Measurements from ENCODE around the gene CPLANE2.
A peak's percentile ranks its signal among the peaks of the same experiment; 100 is the strongest.
"Not testable (repeated sequence)": the region's sequence is repeated elsewhere in the genome, so short reads cannot be mapped to it uniquely, and the experiment has no call there.

Gene CPLANE2

GRCh38 chr1:16248603-16249516, 11.9 kb upstream of the CPLANE2 start:
- peak; percentile 84 for DNase-seq

DNA sequence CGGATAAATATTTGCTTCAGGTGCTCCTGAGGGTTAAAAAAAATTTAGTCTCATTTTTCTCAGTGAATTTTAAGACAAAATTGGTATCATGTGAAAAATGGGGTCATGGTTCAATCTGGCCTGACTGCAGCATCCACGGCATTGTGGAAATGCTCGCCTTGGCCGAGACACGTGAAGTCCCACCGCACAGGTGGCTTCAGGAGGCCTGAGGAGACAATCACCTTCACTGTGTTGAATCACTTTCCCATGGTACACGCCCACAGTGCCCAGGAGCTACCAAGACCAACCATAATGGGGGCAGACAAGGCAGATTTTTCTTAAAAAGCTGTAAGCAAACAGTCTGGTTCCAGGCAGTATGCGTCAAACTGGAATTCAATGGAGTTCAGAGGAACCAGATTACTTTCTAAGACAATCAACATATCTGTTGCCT, 11.0 kb upstream of the CPLANE2 start:
- no peak for DNase-seq

DNA sequence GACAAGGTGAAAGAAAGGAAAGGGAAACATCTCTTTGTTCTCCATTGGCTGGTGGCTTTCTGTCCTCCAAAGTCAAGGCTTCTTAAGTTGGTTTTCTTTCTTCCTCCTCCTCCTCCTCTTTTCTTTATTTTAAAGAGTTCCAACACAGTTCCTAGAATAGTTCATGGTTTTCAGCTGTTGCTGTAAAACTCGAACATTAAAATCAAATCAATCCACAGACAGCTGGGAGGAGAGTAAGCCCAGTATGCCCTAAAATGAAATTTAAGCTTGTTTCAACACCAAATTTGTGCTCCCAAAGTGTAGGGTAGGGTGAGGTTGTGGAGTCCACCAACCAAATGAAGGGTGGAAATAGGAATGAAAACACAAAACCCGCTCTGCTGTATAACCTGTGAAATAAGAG, 10.5 kb upstream of the CPLANE2 start:
- DNase-seq: no peak

- DNase-seq: no peak
Observed at GRCh38 chr1:16246961-16247360, 10.0 kb upstream of the CPLANE2 start.

DNA sequence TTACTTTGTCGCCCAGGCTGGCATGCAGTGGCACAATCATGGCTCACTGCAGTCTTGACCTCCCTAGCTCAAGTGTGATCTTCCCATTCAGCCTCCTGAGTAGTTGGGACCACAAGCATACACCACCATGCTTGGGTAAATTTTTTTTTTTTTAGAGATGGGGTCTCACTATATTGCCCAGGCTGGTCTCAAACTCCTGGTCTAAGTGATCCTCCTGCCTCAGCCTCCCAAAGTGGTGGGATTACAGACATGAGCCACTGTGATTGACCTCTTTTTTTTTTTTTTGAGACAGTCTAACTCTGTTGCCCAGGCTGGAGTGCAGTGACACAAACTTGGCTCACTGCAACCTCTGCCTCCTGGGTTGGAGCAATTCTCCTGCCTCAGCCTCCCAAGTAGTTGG, 9.3 kb upstream of the CPLANE2 start:
- not testable (repeated sequence) for DNase-seq

DNA sequence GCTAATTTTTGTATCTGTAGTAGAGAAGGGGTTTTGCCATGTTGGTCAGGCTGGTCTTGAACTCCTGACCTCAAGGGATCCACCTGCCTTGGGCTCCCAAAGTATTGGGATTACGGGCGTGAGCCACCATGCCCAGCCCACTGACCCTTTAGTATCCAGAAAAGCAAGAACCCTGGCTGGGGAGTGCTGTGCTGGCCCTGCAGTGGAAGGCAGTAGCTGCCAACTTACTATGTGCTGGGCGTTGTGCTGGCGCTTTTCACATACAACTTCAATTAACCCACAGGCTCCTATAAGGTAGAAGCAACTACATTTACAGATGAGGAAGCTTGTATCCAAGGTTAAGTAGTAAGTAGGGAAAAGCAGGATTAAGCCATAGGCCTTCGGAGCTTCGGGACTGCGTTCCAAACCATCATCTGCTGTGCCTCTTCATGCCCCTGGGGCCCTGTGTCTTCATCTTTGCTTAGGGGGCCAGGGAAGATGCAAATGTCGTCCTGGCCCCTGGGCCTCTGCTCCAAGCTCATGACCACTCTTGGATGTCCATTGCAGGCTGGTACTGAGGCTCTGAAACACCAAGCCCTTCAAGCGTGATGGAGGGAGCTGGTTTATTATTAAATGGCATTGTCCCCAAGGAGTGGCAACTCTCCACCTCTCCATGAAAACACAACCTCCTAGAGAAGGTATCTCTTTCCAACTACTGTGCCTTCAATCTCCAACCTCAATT, 8.7 kb upstream of the CPLANE2 start:
- DNase-seq: no peak

- no peak for DNase-seq
Observed at GRCh38 chr1:16244650-16245285, 7.8 kb upstream of the CPLANE2 start.

DNA sequence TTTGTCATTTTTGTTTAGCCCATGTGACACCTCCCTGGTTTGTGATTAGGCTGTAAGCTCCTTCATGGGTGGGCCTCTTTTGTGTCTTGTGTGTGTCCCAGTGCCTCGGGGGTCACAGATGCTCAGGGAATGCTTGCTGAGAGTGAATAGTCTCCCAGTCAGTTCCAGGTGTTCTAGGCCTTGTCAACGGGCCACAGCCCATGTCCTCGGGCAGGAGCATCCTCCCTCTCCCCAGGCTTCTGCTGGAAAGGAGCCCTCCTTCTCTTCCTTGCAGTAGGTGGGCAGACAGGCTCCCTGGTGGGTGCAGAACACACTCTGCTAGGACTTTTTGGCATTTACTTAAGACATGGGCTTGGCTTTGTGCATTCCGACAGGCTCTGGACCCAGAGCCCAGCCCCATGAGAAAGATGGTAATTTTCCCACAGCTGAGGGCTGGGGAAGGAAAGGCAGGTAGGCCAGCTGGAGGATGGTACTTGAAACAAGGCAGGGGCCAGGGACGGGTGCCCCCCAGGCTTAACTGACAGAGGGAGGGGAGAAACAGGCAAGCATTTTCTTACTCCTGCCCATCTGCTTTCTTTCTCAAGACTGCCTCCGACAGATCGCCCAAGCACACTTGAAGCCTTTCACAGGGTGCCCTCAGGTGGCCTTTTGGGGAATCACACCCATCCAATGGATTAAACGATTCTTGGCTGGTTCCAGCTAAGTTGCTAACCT, 7.1 kb upstream of the CPLANE2 start:
- DNase-seq: peak; percentile 77

GRCh38 chr1:16243215-16243610, 6.2 kb upstream of the CPLANE2 start:
- no peak for DNase-seq

DNA sequence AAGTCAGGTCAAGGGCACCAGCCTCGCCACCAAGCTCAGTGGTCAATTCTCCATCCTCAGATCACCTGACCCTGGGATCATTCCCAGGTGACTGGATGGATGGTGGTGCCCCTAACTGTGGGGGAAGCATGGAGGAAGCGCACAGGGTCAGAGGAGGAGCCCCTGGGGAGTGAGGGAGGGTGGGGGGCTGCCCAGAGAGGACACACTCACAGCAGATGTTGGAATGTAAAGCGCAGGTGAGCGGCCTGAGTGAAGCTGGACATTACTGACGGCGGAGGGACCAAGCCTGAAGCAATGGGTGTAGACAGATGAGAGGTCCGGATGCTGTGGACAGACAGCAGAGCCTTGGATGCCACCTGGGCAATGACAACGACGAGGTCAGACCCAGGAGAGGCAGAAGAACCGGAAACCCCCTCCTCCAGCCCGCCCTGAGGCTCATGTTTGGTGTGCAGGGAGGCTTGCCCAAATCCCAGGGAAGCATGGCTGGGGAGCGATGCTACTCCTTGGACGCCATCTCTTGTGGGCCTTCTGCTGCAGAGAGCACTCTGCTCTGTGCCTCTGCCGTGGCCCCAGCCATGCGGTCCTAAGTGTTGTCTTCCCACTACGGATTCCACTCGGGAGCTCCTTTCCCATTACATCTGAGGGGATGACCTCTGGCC, 5.7 kb upstream of the CPLANE2 start:
- DNase-seq: no peak

- DNase-seq: peak; percentile 14
Observed at GRCh38 chr1:16241221-16241708, 4.3 kb upstream of the CPLANE2 start.

GRCh38 chr1:16239972-16240491, 3.0 kb upstream of the CPLANE2 start:
- no peak for DNase-seq

GRCh38 chr1:16237343-16237830, 404 bp upstream of the CPLANE2 start:
- peak; percentile 23 for DNase-seq

DNA sequence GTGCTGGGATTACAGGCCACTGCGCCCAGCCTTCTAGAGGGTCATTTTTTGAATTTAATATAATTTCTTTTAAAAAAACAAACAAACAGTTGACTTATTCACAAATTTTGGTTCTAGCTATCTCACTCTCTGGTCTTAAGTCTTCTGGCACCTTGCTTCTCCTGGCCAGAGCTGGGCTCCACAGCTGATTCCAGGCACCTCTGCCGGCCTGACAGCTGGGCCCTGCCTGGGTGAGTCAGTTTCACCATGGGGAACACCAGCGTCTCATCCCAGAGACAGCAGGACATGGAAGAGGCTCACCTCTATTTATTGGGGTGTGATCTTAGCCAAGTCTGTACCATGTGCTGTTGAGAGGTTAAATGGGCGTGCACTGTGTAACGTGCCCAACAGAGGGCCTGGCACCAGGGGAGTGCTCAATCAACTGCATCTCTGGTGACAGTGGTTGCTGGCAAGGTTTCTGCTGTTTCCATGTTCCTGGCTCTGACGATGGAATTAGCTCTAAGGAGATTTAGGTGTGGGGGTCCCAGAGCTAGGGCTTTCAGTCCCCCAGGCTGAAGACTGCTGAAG, 956 bp downstream of the CPLANE2 start:
- peak; percentile 53 for DNase-seq

GRCh38 chr1:16235347-16235746, 1.6 kb downstream of the CPLANE2 start:
- DNase-seq: no peak

- DNase-seq: no peak
Observed at GRCh38 chr1:16233431-16233830, 3.6 kb downstream of the CPLANE2 start.

DNA sequence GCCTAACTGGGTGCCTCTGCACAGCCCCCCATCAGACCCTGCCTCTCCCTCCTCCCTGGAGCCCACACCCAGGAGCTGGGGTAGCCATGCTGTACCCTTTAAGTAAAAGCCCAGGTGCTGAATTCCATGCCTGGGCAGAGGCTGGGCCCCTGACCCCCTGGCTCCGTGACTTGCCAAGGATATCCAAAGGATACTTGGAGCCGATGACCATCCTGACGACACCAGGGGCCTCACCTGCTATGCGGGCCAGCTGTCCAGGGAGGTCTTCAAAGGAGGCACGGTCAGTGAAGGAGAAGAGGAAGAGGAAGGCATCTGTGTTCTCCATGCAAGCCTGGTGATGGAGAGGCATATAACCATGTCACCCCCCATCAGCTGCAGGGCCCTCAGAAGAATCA, 4.7 kb downstream of the CPLANE2 start:
- DNase-seq: no peak

- DNase-seq: no peak
Observed at GRCh38 chr1:16231331-16232315, 5.4 kb downstream of the CPLANE2 start.

GRCh38 chr1:16230744-16231143, 6.2 kb downstream of the CPLANE2 start:
- no peak for DNase-seq
